ENCODE results near the gene ZNF260. TPM values are rescaled to one million over a fixed set of nuclear protein-coding genes. Genes with fewer than 3 reads are reported as not detected.

Gene ZNF260
- total and polyA plus RNA-seq, 2 donors from 2014 or later = 5.4 to 12.8 TPM

- no peak for DNase-seq
- no peak overlapping the region for H3K9ac ChIP-seq (ENCODE audit: low read length in 3 of 3)
- no peaks in the 10 kb centered on the region for H3K36me3 ChIP-seq (ENCODE audit: control insufficient read depth in 2 of 3, insufficient read depth in 3 of 3, low read length in 3 of 3)
- no peaks in the 10 kb centered on the region for H3K27me3 ChIP-seq (ENCODE audit: control insufficient read depth, insufficient read depth, low read length)
- H3K27ac ChIP-seq (ENCODE audit: low read depth in 2 of 2, low read length in 2 of 2) = no peak overlapping the region
- no peak for FAIRE-seq
- H3K4me1 ChIP-seq (ENCODE audit: control insufficient read depth in 2 of 3, insufficient read depth in 2 of 3, low read depth in 1 of 3, low read length in 3 of 3) = no peaks in the 10 kb centered on the region
- H3K4me3 ChIP-seq (ENCODE audit: low read length in 3 of 3) = no peak overlapping the region
- no peak for TF ChIP-seq CTCF (IDR thresholded peaks at IDR 0.05; ENCODE audit: borderline replicate concordance, extremely low read depth, insufficient read depth)
- intact Hi-C loops (cut with DNase I) = no loop called here
- no peaks in the 10 kb centered on the region for H3K9me3 ChIP-seq (ENCODE audit: control insufficient read depth in 2 of 3, insufficient read depth in 1 of 3, low read length in 3 of 3)
Measured at GRCh38 chr19:36482876-36483275, 45.2 kb downstream of the ZNF260 start.

Other genes with a start within 250 kb of the ZNF260 start
- 7.3 TPM for gene ZFP14, start 149.1 kb downstream of the ZNF260 start, total RNA-seq
- gene ZFP14, start 149.1 kb downstream of the ZNF260 start, polyA plus RNA-seq (ENCODE audit: insufficient read depth, low read depth, low replicate concordance) = 4.3 TPM
- 7.9 TPM for gene ZFP82, start 109.6 kb downstream of the ZNF260 start, total RNA-seq
- gene ZFP82, start 109.6 kb downstream of the ZNF260 start, polyA plus RNA-seq (ENCODE audit: insufficient read depth, low read depth, low replicate concordance) = 4.5 TPM
- gene ZNF566, start 38.7 kb downstream of the ZNF260 start, total RNA-seq = 13.0 TPM
- 4.6 TPM for gene ZNF566, start 38.7 kb downstream of the ZNF260 start, polyA plus RNA-seq (ENCODE audit: insufficient read depth, low read depth, low replicate concordance)
- 17.0 TPM for gene ZNF529, start 45.0 kb upstream of the ZNF260 start, total RNA-seq
- 4.1 TPM for gene ZNF529, start 45.0 kb upstream of the ZNF260 start, polyA plus RNA-seq (ENCODE audit: insufficient read depth, low read depth, low replicate concordance)
- 11.0 TPM for gene ZNF382, start 77.0 kb upstream of the ZNF260 start, total RNA-seq
- 1.8 TPM for gene ZNF382, start 77.0 kb upstream of the ZNF260 start, polyA plus RNA-seq (ENCODE audit: insufficient read depth, low read depth, low replicate concordance)
- 11.8 TPM for gene ZNF461, start 138.6 kb upstream of the ZNF260 start, total RNA-seq
- 3.2 TPM for gene ZNF461, start 138.6 kb upstream of the ZNF260 start, polyA plus RNA-seq (ENCODE audit: insufficient read depth, low read depth, low replicate concordance)
- gene ZNF567, start 159.3 kb upstream of the ZNF260 start, total RNA-seq = 9.8 TPM
- gene ZNF567, start 159.3 kb upstream of the ZNF260 start, polyA plus RNA-seq (ENCODE audit: insufficient read depth, low read depth, low replicate concordance) = 4.0 TPM
- gene ZNF850, start 244.5 kb upstream of the ZNF260 start, total RNA-seq = 4.2 TPM
- gene ZNF850, start 244.5 kb upstream of the ZNF260 start, polyA plus RNA-seq (ENCODE audit: insufficient read depth, low read depth, low replicate concordance) = 0.09 TPM

Measured in kidney (tissue), 14 donors.